GM18951 (cell line): ENCODE results near the gene ODR4.

Experiments
- POLR2A ChIP-seq: IDR thresholded peaks from 4 replicates; pipeline ENCODE4 v1.6.1; 2011; ENCODE audit warnings: mild to moderate bottlenecking; ENCODE audit not compliant: insufficient read length, insufficient read depth; ENCODE audit errors: extremely low read depth
- in situ Hi-C: fragments of 300-500 bp; cut with MboI; formaldehyde crosslinking; loops from one replicate; pipeline ENCODE4 v1.12.0; 2022; ENCODE audit warnings: low sequenced_read_pairs, mixed read lengths, inconsistent platforms; ENCODE audit not compliant: unreplicated experiment

Gene ODR4

DNA sequence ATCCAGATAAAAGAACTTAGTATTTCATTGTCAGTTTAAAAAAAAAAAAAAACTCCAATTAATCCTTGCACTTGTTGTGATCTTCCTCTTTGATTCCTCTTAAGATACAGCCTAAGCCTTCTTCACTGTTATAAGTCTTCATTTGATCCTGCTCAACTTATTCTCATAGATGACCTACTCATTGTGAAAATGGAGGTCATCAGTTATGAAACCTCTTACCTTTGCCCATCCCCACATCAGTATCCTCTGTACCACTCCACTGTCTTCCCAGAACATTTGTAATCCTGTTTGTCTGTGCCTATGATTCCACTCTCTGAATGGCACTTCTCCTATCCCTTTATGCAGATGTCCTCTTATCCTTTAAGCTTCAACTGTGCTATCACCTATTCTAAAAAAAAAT lies 28.0 kb downstream of the ODR4 start:
- in situ Hi-C loops, result no loop called here
- no peak for TF ChIP-seq POLR2A

- in situ Hi-C loops, result no loop called here
- TF ChIP-seq POLR2A, result no peak
These were observed 28.9 kb downstream of the ODR4 start for GRCh38 chr1:186404454-186405051.

GRCh38 chr1:186409091-186409490 lies 33.5 kb downstream of the ODR4 start:
- no peak for TF ChIP-seq POLR2A

GRCh38 chr1:186413319-186413718 lies 37.7 kb downstream of the ODR4 start:
- in situ Hi-C loops, result no loop called here
- TF ChIP-seq POLR2A, result no peak

More at GRCh38 chr1:186409091-186409490, 33.5 kb downstream of the ODR4 start:
- in situ Hi-C loops, result no loop called here

DNA sequence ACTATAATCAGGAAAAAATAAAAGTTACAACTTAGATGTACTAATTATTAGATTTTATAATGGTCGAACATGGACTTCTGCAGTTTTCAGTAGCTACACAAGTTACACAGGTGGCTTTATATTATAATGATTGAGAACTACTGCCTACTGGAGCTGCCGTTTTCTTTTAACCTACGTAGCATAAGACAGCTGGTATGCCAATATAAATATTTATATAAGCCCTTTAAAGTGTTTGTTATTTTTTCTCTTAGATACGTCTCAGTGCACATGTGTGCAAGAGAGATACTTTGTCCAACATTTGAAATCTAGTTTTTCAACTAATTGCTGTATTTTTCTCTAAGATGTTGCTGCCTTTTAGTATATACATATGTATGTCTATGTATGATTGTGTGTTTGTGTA lies 42.9 kb downstream of the ODR4 start:
- no peak for TF ChIP-seq POLR2A
- in situ Hi-C loops, result no loop called here

DNA sequence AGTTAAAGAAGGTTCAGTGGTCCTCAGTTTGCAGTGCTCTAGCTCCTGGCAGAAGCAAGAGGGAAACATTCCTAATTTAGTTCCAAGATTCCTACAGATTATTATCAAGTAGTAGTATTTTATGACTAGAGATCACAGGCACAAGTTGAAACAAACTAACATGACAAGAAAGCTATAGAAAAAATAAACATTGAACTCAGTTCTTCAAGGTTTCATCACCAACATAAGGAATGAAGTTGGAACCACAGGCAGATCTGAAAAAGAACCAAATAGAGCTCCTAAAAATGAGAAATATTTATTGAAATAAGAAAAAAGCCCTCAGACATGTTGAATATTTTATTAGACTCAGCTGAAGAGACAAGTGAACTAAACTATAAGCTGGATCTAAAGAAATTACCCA lies 44.7 kb downstream of the ODR4 start:
- TF ChIP-seq POLR2A, result no peak
- in situ Hi-C loops, result no loop called here

DNA sequence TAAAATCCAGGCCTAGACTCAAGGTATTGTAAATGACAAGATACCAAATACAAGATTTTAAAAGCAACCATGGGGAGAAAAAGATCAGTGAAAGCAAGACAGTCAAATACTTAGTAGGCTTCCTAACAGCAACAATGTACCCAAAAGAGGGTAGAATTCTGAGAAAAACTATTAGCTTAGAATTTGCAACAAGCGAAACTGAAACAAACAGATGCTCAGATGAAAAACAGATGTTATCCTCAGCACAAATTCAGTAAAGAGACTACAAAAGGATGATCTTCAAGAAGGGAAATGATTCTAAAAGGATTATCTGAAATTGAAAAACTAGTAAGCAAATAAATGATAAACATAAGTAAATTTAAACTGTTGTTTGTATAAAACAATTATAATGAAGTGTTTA lies 45.3 kb downstream of the ODR4 start:
- in situ Hi-C loops, result no loop called here
- TF ChIP-seq POLR2A, result no peak

DNA sequence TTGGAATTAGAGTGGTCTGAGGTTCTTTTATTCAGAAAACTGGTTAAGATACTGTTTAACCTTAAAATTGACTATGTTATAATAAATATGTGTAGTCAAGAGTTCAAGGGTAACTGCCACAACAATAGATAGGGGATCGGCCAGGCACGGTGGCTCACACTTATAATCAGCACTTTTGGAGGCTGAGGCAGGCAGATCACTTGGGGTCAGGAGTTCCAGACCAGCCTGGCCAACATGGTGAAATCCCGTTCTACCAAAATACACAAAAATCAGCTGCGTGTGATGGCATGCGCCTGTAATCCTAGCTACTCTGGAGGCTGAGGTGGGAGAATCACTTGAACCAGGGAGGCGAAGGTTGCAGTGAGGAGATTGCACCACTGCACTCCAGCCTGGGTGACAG lies 45.8 kb downstream of the ODR4 start:
- TF ChIP-seq POLR2A, result no peak
- in situ Hi-C loops, result no loop called here

DNA sequence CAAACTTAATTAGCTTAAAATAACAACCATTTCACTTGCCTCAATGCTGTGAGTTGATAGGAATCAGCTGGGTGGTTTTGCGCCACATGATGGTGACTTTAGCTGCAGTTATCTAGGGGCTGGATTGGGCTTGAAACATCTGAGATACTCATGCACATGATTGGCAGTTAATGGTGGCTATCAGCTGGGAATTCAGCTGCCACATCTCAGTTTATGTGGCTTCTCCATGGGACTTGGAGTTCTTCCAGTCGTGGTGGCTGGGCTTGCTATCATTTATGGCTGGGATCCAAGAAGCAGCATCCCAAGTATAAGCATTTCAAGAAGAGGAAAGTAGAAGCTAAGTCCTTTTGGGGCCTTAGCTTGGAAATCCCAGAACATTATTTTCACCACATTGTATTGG lies 48.9 kb downstream of the ODR4 start:
- in situ Hi-C loops, result no loop called here
- no peak for TF ChIP-seq POLR2A

GRCh38 chr1:186426118-186426517 lies 50.5 kb downstream of the ODR4 start:
- TF ChIP-seq POLR2A, result no peak
- in situ Hi-C loops, result no loop called here

- no peak for TF ChIP-seq POLR2A
- in situ Hi-C loops, result no loop called here
These were observed 53.4 kb downstream of the ODR4 start for GRCh38 chr1:186429017-186429416.

DNA sequence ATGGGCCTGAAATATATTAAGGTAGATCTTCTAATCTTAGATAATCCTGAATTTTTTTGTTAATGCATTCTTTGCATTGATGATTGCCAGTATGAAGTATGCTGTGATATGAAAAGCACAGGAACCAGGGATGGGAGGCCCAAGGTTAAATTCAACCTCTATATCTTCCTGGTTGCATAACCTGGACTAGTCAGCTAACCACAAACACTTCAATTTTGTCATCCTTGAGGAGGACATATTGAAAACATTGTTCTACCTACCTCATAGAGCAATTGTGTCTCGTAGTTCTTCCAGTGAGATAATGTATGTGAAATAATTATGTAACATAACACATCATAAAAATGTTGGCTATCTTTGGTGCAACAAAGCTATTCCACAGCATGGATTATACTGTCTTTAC lies 59.7 kb downstream of the ODR4 start:
- in situ Hi-C loops, result no loop called here

GRCh38 chr1:186438567-186438966 lies 62.9 kb downstream of the ODR4 start:
- no peak for TF ChIP-seq POLR2A
- in situ Hi-C loops, result no loop called here

More for the DNA sequence above, 59.7 kb downstream of the ODR4 start:
- TF ChIP-seq POLR2A, result no peak

DNA sequence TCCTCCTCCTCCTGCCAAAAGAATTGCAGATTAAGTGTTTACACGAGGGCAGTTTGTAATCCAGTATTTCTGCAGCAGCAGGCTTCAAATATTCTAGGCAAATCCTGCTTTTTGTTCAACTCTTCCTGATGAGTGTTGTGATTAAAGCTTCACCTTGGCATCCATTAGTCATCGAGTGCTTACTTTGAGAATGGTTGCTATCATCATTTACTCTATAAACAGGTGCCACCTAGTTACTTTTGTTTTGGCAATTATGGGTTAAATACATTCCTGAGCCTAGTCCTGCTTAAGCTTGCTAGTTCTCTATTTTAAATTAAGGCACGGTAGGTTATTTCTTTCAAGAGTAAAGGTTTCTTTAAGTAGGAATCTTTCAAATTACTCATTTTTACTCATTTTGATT lies 64.9 kb downstream of the ODR4 start:
- no peak for TF ChIP-seq POLR2A
- in situ Hi-C loops, result no loop called here
